Activated B cell treated with CpG ODN at 0.5 μM for 24 hours (primary cell): ENCODE results near the gene CAPNS1. TPM values are rescaled to one million over a fixed set of nuclear protein-coding genes. Genes with fewer than 3 reads are reported as not detected.
A peak's percentile ranks its signal among the peaks of the same experiment; 100 is the strongest.

Source experiments
- ATAC-seq: fragments of 200-7000 bp; cut with Tn5 transposase; one replicate; pipeline ENCODE4 v1.10.0; 2021; ENCODE audit warnings: low read depth, mild to moderate bottlenecking, moderate library complexity
- CTCF ChIA-PET: fragments of 350-600 bp; sonication (Branson Sonifier 250); formaldehyde crosslinking; loops from one replicate; lab custom pipeline; 2021; ENCODE audit warnings: antibody characterized with exemption; lab: Charles Lee
- POLR2A ChIA-PET: fragments of 350-600 bp; sonication (Branson Sonifier 250); formaldehyde crosslinking; loops from one replicate; lab custom pipeline; 2021; ENCODE audit warnings: antibody characterized with exemption; lab: Charles Lee
- DNase-seq: peaks from one replicate; pipeline ENCODE4 v3.0.0; 2022
- H3K27ac Mint-ChIP-seq: one replicate; pipeline ENCODE4 v1.8.0; 2020; ENCODE audit warnings: mixed read lengths
- H3K27me3 Mint-ChIP-seq: one replicate; pipeline ENCODE4 v1.8.0; 2021; ENCODE audit warnings: mixed read lengths
- H3K36me3 Mint-ChIP-seq: one replicate; pipeline ENCODE4 v1.8.0; 2021; ENCODE audit warnings: low read depth, mixed read lengths
- H3K4me1 Mint-ChIP-seq: one replicate; pipeline ENCODE4 v1.8.0; 2021; ENCODE audit warnings: mixed read lengths
- H3K4me3 Mint-ChIP-seq: one replicate; pipeline ENCODE4 v1.8.0; 2020; ENCODE audit warnings: mild to moderate bottlenecking, mixed read lengths
- H3K9me3 Mint-ChIP-seq: one replicate; pipeline ENCODE4 v1.8.0; 2020; ENCODE audit warnings: mixed read lengths
- CTCF ChIP-seq: fragments of 200-600 bp; IDR thresholded peaks from one replicate; pipeline ENCODE4 v1.8.0; 2022; ENCODE audit warnings: antibody characterized with exemption, mild to moderate bottlenecking
- intact Hi-C: fragments of 100-400 bp; cut with micrococcal nuclease; formaldehyde crosslinking; loops from one replicate; pipeline ENCODE4 v1.15.1; 2024
- total RNA-seq: library from RNA; stranded (reverse); gene quantifications from 2 replicates; pipeline ENCODE4 v1.2.3, GENCODE V29; 2022

The CAPNS1 gene
- total RNA-seq, 1 donor from 2014 or later: 442 TPM

GRCh38 chr19:36113894-36114720 lies 25.8 kb upstream of the CAPNS1 start:
- CTCF ChIA-PET: interaction anchor here (0.8 to 1.9 kb wide), 2 partner anchors 14 to 155 kb away, joined by 3 to 8 read pairs; no protein-coding TSS in a partner anchor

GRCh38 chr19:36114721-36115452 lies 25.0 kb upstream of the CAPNS1 start, which contains the start of gene POLR2I:
POLR2I (minus strand) TSS chr19:36114875; CDS start chr19:36114856, 19 bp downstream.
- peak within 1 kb of the TSS; percentile 97 for H3K27ac Mint-ChIP-seq
- H3K36me3 Mint-ChIP-seq: peaks cover 69% of the 10 kb centered on the region
- peak within 1 kb of the TSS; percentile 92 for H3K4me3 Mint-ChIP-seq
- H3K27me3 Mint-ChIP-seq: no peaks in the 10 kb centered on the region
- intact Hi-C loops: loop anchor here (1.0 to 10.0 kb wide), 11 partner anchors 13 to 1540 kb away; partner anchors contain the start of genes ALKBH6, COX6B1, ETV2 and IGFLR1
- H3K4me1 Mint-ChIP-seq: peaks cover 43% of the 10 kb centered on the region
- DNase-seq (peak; percentile 93), ATAC-seq (peak; percentile 86)
- POLR2A ChIA-PET: interaction anchor here (0.6 to 2.2 kb wide), 22 partner anchors 10 to 1352 kb away, joined by 3 to 28 read pairs (median 4); partner anchors contain the start of genes ALKBH6, CAPNS1, COX6B1 and LIN37
- no peaks in the 10 kb centered on the region for H3K9me3 Mint-ChIP-seq
- CTCF ChIA-PET: interaction anchor here (0.8 to 1.9 kb wide), 2 partner anchors 13 to 156 kb away, joined by 3 to 8 read pairs; no protein-coding TSS in a partner anchor
- TF ChIP-seq CTCF: no peak

More at GRCh38 chr19:36113894-36114720, 25.8 kb upstream of the CAPNS1 start:
- peak overlapping the region; percentile 92 for H3K4me3 Mint-ChIP-seq
- peaks cover 61% of the 10 kb centered on the region for H3K36me3 Mint-ChIP-seq
- DNase-seq: no peak
- peaks cover 43% of the 10 kb centered on the region for H3K4me1 Mint-ChIP-seq
- no peak for TF ChIP-seq CTCF
- POLR2A ChIA-PET: interaction anchor here (0.6 to 2.2 kb wide), 16 partner anchors 10 to 1257 kb away, joined by 3 to 28 read pairs (median 5); partner anchors contain the start of genes ALKBH6, CAPNS1, COX6B1 and LIN37
- no peak for ATAC-seq
- no peaks in the 10 kb centered on the region for H3K27me3 Mint-ChIP-seq
- intact Hi-C loops: loop anchor here (10.0 kb wide), 4 partner anchors 179 to 1541 kb away; partner anchors contain the start of genes COX6B1, ETV2, IGFLR1 and LIN37
- peak overlapping the region; percentile 97 for H3K27ac Mint-ChIP-seq
- no peaks in the 10 kb centered on the region for H3K9me3 Mint-ChIP-seq

GRCh38 chr19:36115453-36116343 lies 24.2 kb upstream of the CAPNS1 start, which contains the start of gene TBCB:
TBCB (plus strand) TSS chr19:36115468; CDS start chr19:36115561, 93 bp downstream.
- peaks cover 43% of the 10 kb centered on the region for H3K4me1 Mint-ChIP-seq
- ATAC-seq (peak; percentile 53), DNase-seq (no peak)
- intact Hi-C loops: loop anchor here (1.0 to 10.0 kb wide), 11 partner anchors 13 to 1539 kb away; partner anchors contain the start of genes ALKBH6, COX6B1, ETV2 and IGFLR1
- POLR2A ChIA-PET: interaction anchor here (0.7 to 2.2 kb wide), 21 partner anchors 9 to 1255 kb away, joined by 3 to 28 read pairs (median 5); partner anchors contain the start of genes ALKBH6, CAPNS1, COX6B1 and LIN37
- H3K4me3 Mint-ChIP-seq: peak within 1 kb of the TSS; percentile 92
- no peaks in the 10 kb centered on the region for H3K27me3 Mint-ChIP-seq
- CTCF ChIA-PET: interaction anchor here (0.8 to 1.9 kb wide), 3 partner anchors 12 to 157 kb away, joined by 3 to 8 read pairs (median 5); no protein-coding TSS in a partner anchor
- H3K27ac Mint-ChIP-seq: peak within 1 kb of the TSS; percentile 97
- H3K36me3 Mint-ChIP-seq: peaks cover 76% of the 10 kb centered on the region
- H3K9me3 Mint-ChIP-seq: no peaks in the 10 kb centered on the region
- TF ChIP-seq CTCF: no peak

- Mint-ChIP-seq H3K9me3 (no peaks in the 10 kb centered on the region), H3K4me3 (peak overlapping the region; percentile 92), H3K36me3 (peaks cover 73% of the 10 kb centered on the region), H3K4me1 (peaks cover 43% of the 10 kb centered on the region), H3K27me3 (no peaks in the 10 kb centered on the region), H3K27ac (peak overlapping the region; percentile 97)
- no peak for ATAC-seq
- no peak for TF ChIP-seq CTCF
- ChIA-PET POLR2A (interaction anchor here (1.0 to 2.2 kb wide), 3 partner anchors 11 to 656 kb away, joined by 3 to 27 read pairs (median 3); partner anchors contain the start of gene ZNF850), CTCF (interaction anchor here (1.0 kb wide), 1 partner anchor 12 kb away, joined by 5 read pairs; no protein-coding TSS in a partner anchor)
- DNase-seq: no peak
- intact Hi-C loops: loop anchor here (10.0 kb wide), 4 partner anchors 181 to 1539 kb away; partner anchors contain the start of genes COX6B1, ETV2, IGFLR1 and LIN37
Observed at GRCh38 chr19:36116344-36116637, 23.6 kb upstream of the CAPNS1 start.
